Measurements from ENCODE around the gene MBTPS1. TPM values are rescaled to one million over a fixed set of nuclear protein-coding genes. Genes with fewer than 3 reads are reported as not detected.

The MBTPS1 gene
- total and polyA plus RNA-seq, 5 donors = 59.3 to 112 (median 97.4) TPM

GRCh38 chr16:84059946-84060901 is 56.5 kb downstream of the MBTPS1 start:
- ATAC-seq = no peak
- H3K4me1 ChIP-seq (ENCODE audit: control insufficient read depth, insufficient read depth, low read length) = peaks cover 9% of the 10 kb centered on the region
- H3K9me3 ChIP-seq (ENCODE audit: control insufficient read depth, low read length) = no peaks in the 10 kb centered on the region
- no peak overlapping the region for H3K27ac ChIP-seq (ENCODE audit: low read length)
- DNase-seq = no peak
- intact Hi-C loops (cut with DNase I) = loop anchor here in 3 of 4 donors (5.0 to 10.0 kb wide), 4 partner anchors 93 to 235 kb away; partner anchors contain the start of gene NECAB2 (in 2 of the 3)
- no peaks in the 10 kb centered on the region for H3K27me3 ChIP-seq (ENCODE audit: control insufficient read depth, insufficient read depth)
- WGBS = 93% methylated on average over 28 of the region's 28 CpGs
- H3K4me3 ChIP-seq (ENCODE audit: low read length) = no peak overlapping the region

- no peak for DNase-seq
- Histone ChIP-seq H3K27me3 (ENCODE audit: control insufficient read depth, insufficient read depth) (no peaks in the 10 kb centered on the region), H3K9me3 (ENCODE audit: control insufficient read depth, low read length) (no peaks in the 10 kb centered on the region), H3K4me3 (ENCODE audit: low read length) (no peak overlapping the region), H3K4me1 (ENCODE audit: control insufficient read depth, insufficient read depth, low read length) (peaks cover 9% of the 10 kb centered on the region), H3K27ac (ENCODE audit: low read length) (peak overlapping the region; percentile 65)
- 72% methylated on average over 11 of the region's 11 CpGs for WGBS
- no peak for ATAC-seq
- intact Hi-C loops (cut with DNase I) = no loop called here
These were observed 57.6 kb downstream of the MBTPS1 start for GRCh38 chr16:84059111-84059510.

GRCh38 chr16:84058664-84059063 is 58.1 kb downstream of the MBTPS1 start:
- H3K9me3 ChIP-seq (ENCODE audit: control insufficient read depth, low read length) = no peaks in the 10 kb centered on the region
- WGBS = 33% methylated on average over 11 of the region's 11 CpGs
- H3K27me3 ChIP-seq (ENCODE audit: control insufficient read depth, insufficient read depth) = no peaks in the 10 kb centered on the region
- H3K27ac ChIP-seq (ENCODE audit: low read length) = peak overlapping the region; percentile 89
- ATAC-seq (peak; percentile 60 to 64), DNase-seq (peak; percentile 42 to 83 (median 76))
- intact Hi-C loops (cut with DNase I) = no loop called here
- H3K4me1 ChIP-seq (ENCODE audit: control insufficient read depth, insufficient read depth, low read length) = peaks cover 9% of the 10 kb centered on the region
- H3K4me3 ChIP-seq (ENCODE audit: low read length) = no peak overlapping the region

- Histone ChIP-seq H3K9me3 (ENCODE audit: control insufficient read depth, low read length) (no peaks in the 10 kb centered on the region), H3K27ac (ENCODE audit: low read length) (peak overlapping the region; percentile 89), H3K4me1 (ENCODE audit: control insufficient read depth, insufficient read depth, low read length) (peaks cover 9% of the 10 kb centered on the region), H3K4me3 (ENCODE audit: low read length) (no peak overlapping the region), H3K27me3 (ENCODE audit: control insufficient read depth, insufficient read depth) (no peaks in the 10 kb centered on the region)
- intact Hi-C loops (cut with DNase I) = no loop called here
- WGBS = 88% methylated on average over 15 of the region's 15 CpGs
- no peak for DNase-seq
- no peak for ATAC-seq
These were observed 58.5 kb downstream of the MBTPS1 start for GRCh38 chr16:84058211-84058610.

- peaks cover 9% of the 10 kb centered on the region for H3K4me1 ChIP-seq (ENCODE audit: control insufficient read depth, insufficient read depth, low read length)
- no peaks in the 10 kb centered on the region for H3K27me3 ChIP-seq (ENCODE audit: control insufficient read depth, insufficient read depth)
- intact Hi-C loops (cut with DNase I) = no loop called here
- DNase-seq (no peak), ATAC-seq (no peak)
- no peaks in the 10 kb centered on the region for H3K9me3 ChIP-seq (ENCODE audit: control insufficient read depth, low read length)
- 78% methylated on average over 7 of the region's 7 CpGs for WGBS
- no peak overlapping the region for H3K27ac ChIP-seq (ENCODE audit: low read length)
- H3K4me3 ChIP-seq (ENCODE audit: low read length) = no peak overlapping the region
These were observed 59.8 kb downstream of the MBTPS1 start for GRCh38 chr16:84056933-84057332.

GRCh38 chr16:84055801-84056634 is 60.7 kb downstream of the MBTPS1 start:
- intact Hi-C loops (cut with DNase I) = no loop called here
- no peak for DNase-seq
- Histone ChIP-seq H3K27me3 (ENCODE audit: control insufficient read depth, insufficient read depth) (no peaks in the 10 kb centered on the region), H3K4me3 (ENCODE audit: low read length) (no peak overlapping the region), H3K9me3 (ENCODE audit: control insufficient read depth, low read length) (no peaks in the 10 kb centered on the region), H3K4me1 (ENCODE audit: control insufficient read depth, insufficient read depth, low read length) (peaks cover 9% of the 10 kb centered on the region), H3K27ac (ENCODE audit: low read length) (peak overlapping the region; percentile 70)
- ATAC-seq = peak in 1 of 2 donors; percentile 4
- 82% methylated on average over 19 of the region's 19 CpGs for WGBS

GRCh38 chr16:84055366-84055765 is 61.4 kb downstream of the MBTPS1 start:
- peak; percentile 34 to 52 for ATAC-seq
- peaks cover 9% of the 10 kb centered on the region for H3K4me1 ChIP-seq (ENCODE audit: control insufficient read depth, insufficient read depth, low read length)
- WGBS = 44% methylated on average over 5 of the region's 5 CpGs
- H3K27me3 ChIP-seq (ENCODE audit: control insufficient read depth, insufficient read depth) = no peaks in the 10 kb centered on the region
- H3K9me3 ChIP-seq (ENCODE audit: control insufficient read depth, low read length) = no peaks in the 10 kb centered on the region
- peak; percentile 44 to 85 (median 82) for DNase-seq
- H3K4me3 ChIP-seq (ENCODE audit: low read length) = no peak overlapping the region
- intact Hi-C loops (cut with DNase I) = no loop called here
- H3K27ac ChIP-seq (ENCODE audit: low read length) = peak overlapping the region; percentile 25

- Histone ChIP-seq H3K27me3 (ENCODE audit: control insufficient read depth, insufficient read depth) (no peaks in the 10 kb centered on the region), H3K9me3 (ENCODE audit: control insufficient read depth, low read length) (no peaks in the 10 kb centered on the region), H3K4me3 (ENCODE audit: low read length) (no peak overlapping the region), H3K4me1 (ENCODE audit: control insufficient read depth, insufficient read depth, low read length) (peaks cover 9% of the 10 kb centered on the region), H3K27ac (ENCODE audit: low read length) (peak overlapping the region; percentile 25)
- WGBS = 72% methylated on average over 13 of the region's 13 CpGs
- intact Hi-C loops (cut with DNase I) = no loop called here
- ATAC-seq (peak in 1 of 2 donors; percentile 9), DNase-seq (peak in 1 of 3 donors; percentile 43)
These were observed 61.8 kb downstream of the MBTPS1 start for GRCh38 chr16:84054916-84055315.

- Histone ChIP-seq H3K27me3 (ENCODE audit: control insufficient read depth, insufficient read depth) (no peaks in the 10 kb centered on the region), H3K9me3 (ENCODE audit: control insufficient read depth, low read length) (no peaks in the 10 kb centered on the region), H3K4me1 (ENCODE audit: control insufficient read depth, insufficient read depth, low read length) (peaks cover 9% of the 10 kb centered on the region), H3K4me3 (ENCODE audit: low read length) (no peak overlapping the region), H3K27ac (ENCODE audit: low read length) (no peak overlapping the region)
- intact Hi-C loops (cut with DNase I) = no loop called here
- DNase-seq (no peak), ATAC-seq (no peak)
- WGBS = 95% methylated on average over 16 of the region's 16 CpGs
These were observed 62.5 kb downstream of the MBTPS1 start for GRCh38 chr16:84054271-84054670.

GRCh38 chr16:84053237-84053636 is 63.5 kb downstream of the MBTPS1 start:
- H3K27me3 ChIP-seq (ENCODE audit: control insufficient read depth, insufficient read depth) = no peaks in the 10 kb centered on the region
- H3K4me1 ChIP-seq (ENCODE audit: control insufficient read depth, insufficient read depth, low read length) = peaks cover 8% of the 10 kb centered on the region
- intact Hi-C loops (cut with DNase I) = no loop called here
- no peak for ATAC-seq
- peak in 1 of 3 donors; percentile 43 for DNase-seq
- no peak overlapping the region for H3K27ac ChIP-seq (ENCODE audit: low read length)
- no peaks in the 10 kb centered on the region for H3K9me3 ChIP-seq (ENCODE audit: control insufficient read depth, low read length)
- no peak overlapping the region for H3K4me3 ChIP-seq (ENCODE audit: low read length)
- WGBS = 96% methylated on average over 13 of the region's 13 CpGs
